AG09319 (cell line): ENCODE results near the gene TK2.

ENCODE experiments used
- DNase-seq: peaks from one replicate; pipeline ENCODE4 v3.0.0-alpha.2; 2010; ENCODE audit warnings: low read depth; ENCODE audit errors: extremely low read depth
- CTCF ChIP-seq: IDR thresholded peaks from 2 replicates; pipeline ENCODE4 v1.5.1; 2011; ENCODE audit warnings: low read depth, mild to moderate bottlenecking, inconsistent platforms, low read length, moderate library complexity

TK2 gene

DNA sequence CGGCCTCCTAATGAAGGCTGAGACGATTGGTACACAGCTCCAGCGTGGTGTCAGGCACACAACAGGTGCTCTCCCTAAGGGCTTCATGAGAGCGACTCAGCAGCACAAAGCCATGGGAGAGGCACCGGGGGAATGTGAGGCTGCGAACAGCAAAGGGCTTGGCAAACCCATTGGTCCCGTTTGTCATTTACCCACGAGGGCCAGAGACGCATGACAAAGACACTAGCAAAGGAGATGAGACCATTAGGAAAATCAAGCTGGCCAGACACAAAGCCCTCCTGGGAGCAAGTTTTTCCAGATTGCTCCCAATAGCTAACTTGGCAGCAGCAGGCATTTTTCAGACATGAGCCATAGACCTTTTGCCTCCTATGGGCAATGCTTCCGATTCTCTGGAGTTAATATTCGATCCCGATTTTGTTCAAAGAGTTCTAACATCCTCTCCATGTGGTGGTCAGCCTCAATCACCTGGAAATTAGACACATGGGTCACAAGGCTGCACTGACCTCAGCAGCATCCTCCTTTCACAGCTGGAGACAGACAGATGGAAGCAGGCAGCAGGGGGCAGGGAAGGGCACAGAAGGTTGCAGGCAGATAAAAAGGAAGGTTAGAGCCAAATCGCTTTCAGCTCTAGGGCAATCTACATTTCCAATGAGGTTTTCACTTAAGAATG is 38.2 kb downstream of the TK2 start:
- DNase-seq = no peak
- no peak; the same call in 1 of the 2 replicates for TF ChIP-seq CTCF

GRCh38 chr16:66510711-66511601 is 39.0 kb downstream of the TK2 start:
- no peak for TF ChIP-seq CTCF
- DNase-seq = no peak

DNA sequence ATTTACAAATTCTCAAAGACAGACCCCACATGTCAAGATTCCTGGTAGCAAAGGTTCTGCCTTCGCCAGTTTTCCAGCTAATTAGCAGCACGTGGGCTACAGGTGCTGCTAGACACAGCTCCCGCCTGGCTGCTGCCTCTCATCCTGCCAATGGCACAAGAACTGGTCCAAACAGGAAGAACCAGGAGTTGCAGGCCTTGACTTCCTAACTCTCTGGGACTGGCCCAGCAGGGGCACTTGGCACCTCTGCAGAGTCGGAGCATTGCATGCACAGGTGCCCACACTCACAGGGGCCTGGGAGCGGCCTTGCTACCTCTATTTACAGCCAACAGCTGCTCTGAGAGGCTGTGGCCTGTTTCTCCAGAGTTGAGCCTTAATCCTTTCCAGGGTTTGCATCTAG is 39.6 kb downstream of the TK2 start:
- DNase-seq = no peak
- no peak for TF ChIP-seq CTCF

GRCh38 chr16:66509576-66509975 is 40.3 kb downstream of the TK2 start:
- no peak for DNase-seq
- no peak for TF ChIP-seq CTCF

DNA sequence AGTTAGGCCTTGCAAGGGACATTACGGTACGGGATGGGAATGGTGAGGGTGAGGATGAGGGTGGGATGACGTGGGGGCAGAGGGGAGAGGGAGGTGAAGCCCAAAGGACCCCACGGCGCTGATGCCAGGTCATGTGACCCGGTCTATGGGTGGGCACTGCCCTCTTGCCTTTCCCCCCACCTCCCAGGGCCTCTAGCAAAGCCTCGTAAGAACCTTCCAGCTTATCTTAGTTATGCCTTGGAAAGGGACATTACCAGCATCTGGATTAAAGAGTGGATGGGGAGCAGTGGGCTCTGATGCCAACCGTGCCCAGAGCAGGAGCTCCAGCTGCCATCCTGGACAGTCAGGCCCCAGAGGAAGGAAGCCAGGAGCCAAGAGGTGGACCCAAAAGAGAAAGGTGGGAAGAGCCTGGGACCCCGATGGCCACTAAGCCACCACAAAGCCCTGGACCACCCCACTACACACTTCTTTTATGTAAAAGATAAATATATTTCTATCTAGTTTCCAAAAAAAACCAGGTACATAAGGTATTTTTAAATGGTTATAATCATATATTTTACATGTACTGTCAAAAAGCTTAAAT is 40.9 kb downstream of the TK2 start:
- no peak for TF ChIP-seq CTCF
- DNase-seq = no peak

GRCh38 chr16:66508248-66508913 is 41.5 kb downstream of the TK2 start:
- no peak for TF ChIP-seq CTCF
- no peak for DNase-seq

- TF ChIP-seq CTCF = no peak
- no peak for DNase-seq
These were observed 42.1 kb downstream of the TK2 start for GRCh38 chr16:66507731-66508239.
